ENCODE data around the gene CCDC194. TPM values are rescaled to one million over a fixed set of nuclear protein-coding genes. Genes with fewer than 3 reads are reported as not detected.

The CCDC194 gene
- total and polyA plus RNA-seq, 4 donors: 0.12 to 0.50 TPM; not detected in 2

DNA sequence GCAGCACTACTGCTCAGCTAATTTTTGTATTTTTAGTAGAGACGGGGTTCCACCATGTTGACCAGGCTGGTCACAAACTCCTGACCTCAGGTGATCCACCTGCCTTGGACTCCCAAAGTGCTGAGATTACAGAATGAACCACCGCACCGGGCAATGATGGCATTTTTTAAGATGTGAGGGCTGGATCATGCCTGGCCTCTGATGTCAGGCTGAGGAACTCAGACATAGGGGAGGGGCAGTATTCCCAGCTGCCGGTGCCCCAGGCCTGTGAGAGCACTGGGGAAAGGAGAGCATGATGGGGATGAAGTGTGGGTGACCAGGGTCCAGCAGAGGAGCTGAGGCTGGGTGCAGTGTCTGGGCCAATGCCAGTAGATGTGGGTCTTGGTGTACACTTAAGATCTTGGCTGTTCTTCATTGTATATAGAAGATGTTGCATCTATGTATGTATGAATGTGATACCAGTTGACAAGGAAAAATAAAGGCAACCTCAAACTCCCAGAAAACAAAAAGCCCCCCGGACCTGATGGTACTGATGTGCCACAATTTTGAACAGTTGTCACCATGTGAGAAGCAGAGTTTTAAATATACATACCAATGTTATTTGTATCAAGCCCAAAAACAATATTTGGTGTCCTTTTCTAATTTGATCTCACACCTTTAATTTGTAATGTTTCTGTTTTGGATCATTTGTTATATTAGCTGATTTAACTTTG lies 13.4 kb downstream of the CCDC194 start:
- no peak overlapping the region for H3K4me3 ChIP-seq (ENCODE audit: low read depth in 1 of 3, low read length in 3 of 3)
- TF ChIP-seq, protein P1, sequence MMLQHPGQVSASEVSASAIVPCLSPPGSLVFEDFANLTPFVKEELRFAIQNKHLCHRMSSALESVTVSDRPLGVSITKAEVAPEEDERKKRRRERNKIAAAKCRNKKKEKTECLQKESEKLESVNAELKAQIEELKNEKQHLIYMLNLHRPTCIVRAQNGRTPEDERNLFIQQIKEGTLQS (IDR thresholded peaks at IDR 0.05): no peak
- TF ChIP-seq HNF4A (conservative IDR thresholded peaks at IDR 0.05): no peak
- TF ChIP-seq, protein P2, sequence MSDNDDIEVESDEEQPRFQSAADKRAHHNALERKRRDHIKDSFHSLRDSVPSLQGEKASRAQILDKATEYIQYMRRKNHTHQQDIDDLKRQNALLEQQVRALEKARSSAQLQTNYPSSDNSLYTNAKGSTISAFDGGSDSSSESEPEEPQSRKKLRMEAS (IDR thresholded peaks at IDR 0.05): no peak
- TF ChIP-seq YY1 (IDR thresholded peaks at IDR 0.05): no peak
- TF ChIP-seq JUND (IDR thresholded peaks at IDR 0.05): no peak
- no peak for TF ChIP-seq EGR1 (IDR thresholded peaks at IDR 0.05; ENCODE audit: low read depth in 2 of 2)
- TF ChIP-seq, protein P3, sequence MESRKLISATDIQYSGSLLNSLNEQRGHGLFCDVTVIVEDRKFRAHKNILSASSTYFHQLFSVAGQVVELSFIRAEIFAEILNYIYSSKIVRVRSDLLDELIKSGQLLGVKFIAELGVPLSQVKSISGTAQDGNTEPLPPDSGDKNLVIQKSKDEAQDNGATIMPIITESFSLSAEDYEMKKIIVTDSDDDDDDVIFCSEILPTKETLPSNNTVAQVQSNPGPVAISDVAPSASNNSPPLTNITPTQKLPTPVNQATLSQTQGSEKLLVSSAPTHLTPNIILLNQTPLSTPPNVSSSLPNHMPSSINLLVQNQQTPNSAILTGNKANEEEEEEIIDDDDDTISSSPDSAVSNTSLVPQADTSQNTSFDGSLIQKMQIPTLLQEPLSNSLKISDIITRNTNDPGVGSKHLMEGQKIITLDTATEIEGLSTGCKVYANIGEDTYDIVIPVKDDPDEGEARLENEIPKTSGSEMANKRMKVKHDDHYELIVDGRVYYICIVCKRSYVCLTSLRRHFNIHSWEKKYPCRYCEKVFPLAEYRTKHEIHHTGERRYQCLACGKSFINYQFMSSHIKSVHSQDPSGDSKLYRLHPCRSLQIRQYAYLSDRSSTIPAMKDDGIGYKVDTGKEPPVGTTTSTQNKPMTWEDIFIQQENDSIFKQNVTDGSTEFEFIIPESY (IDR thresholded peaks at IDR 0.05): no peak
- no peak for TF ChIP-seq SP1 (IDR thresholded peaks at IDR 0.05)
- no peak for TF ChIP-seq RAD21 (IDR thresholded peaks at IDR 0.05)
- no peaks in the 10 kb centered on the region for H3K9me3 ChIP-seq (ENCODE audit: control insufficient read depth in 4 of 4, low read length in 3 of 4)
- DNase-seq (ENCODE audit: low spot score): no peak
- H3K4me1 ChIP-seq (ENCODE audit: control insufficient read depth in 4 of 4, insufficient read depth in 4 of 4, low read length in 3 of 4): peaks cover 0 to 3% (median 0%) of the 10 kb centered on the region in 4 donors
- H3K27ac ChIP-seq (ENCODE audit: low read depth in 1 of 2, low read length in 2 of 2): no peak overlapping the region
- no peaks in the 10 kb centered on the region for H3K27me3 ChIP-seq (ENCODE audit: control insufficient read depth in 4 of 4, insufficient read depth in 4 of 4, low read length in 3 of 4)
- 96% methylated on average over 5 of the region's 5 CpGs for WGBS
- H3K9ac ChIP-seq (ENCODE audit: low read depth in 1 of 2, low read length in 2 of 2): no peak overlapping the region
- no peaks in the 10 kb centered on the region for H3K36me3 ChIP-seq (ENCODE audit: control insufficient read depth in 4 of 4, insufficient read depth in 3 of 4, low read depth in 1 of 4, low read length in 3 of 4)

DNA sequence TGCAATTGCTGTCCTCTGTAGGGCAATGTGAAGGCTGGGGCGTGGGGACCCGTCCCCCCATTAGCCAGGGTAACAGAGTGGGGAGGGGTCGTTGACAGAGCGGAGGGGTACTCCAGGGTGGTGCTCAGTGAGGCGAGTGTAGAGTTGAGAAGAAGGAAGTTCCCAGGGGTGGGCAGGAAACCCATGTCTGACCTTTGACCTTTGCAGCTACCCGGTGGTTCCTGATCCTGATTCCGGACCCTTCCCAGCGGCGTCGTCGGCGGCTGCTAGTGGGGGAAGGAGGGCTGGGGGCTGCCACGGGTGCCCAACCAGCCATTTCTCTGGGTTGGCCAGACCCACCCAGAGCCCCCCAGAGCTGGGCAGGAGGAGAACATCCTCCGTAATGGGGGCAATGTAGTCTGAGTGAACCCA lies 14.8 kb downstream of the CCDC194 start:
- no peak overlapping the region for H3K9ac ChIP-seq (ENCODE audit: low read depth in 1 of 2, low read length in 2 of 2)
- DNase-seq (ENCODE audit: low spot score): no peak
- WGBS: 49% methylated on average over 14 of the region's 14 CpGs
- H3K4me3 ChIP-seq (ENCODE audit: low read depth in 1 of 3, low read length in 3 of 3): no peak overlapping the region
- peaks cover 0 to 3% (median 0%) of the 10 kb centered on the region in 4 donors for H3K4me1 ChIP-seq (ENCODE audit: control insufficient read depth in 4 of 4, insufficient read depth in 4 of 4, low read length in 3 of 4)
- no peak for TF ChIP-seq GABPA (IDR thresholded peaks at IDR 0.05 in 1 of 2, conservative IDR thresholded peaks at IDR 0.05 in 1 of 2)
- TF ChIP-seq HNF4A (conservative IDR thresholded peaks at IDR 0.05): no peak
- no peak for TF ChIP-seq FOXA2 (IDR thresholded peaks at IDR 0.05)
- TF ChIP-seq JUND (IDR thresholded peaks at IDR 0.05): no peak
- TF ChIP-seq NR2F2 (IDR thresholded peaks at IDR 0.05): peak; percentile 68
- TF ChIP-seq, protein P1 (IDR thresholded peaks at IDR 0.05): no peak
- H3K27ac ChIP-seq (ENCODE audit: low read depth in 1 of 2, low read length in 2 of 2): no peak overlapping the region
- no peaks in the 10 kb centered on the region for H3K27me3 ChIP-seq (ENCODE audit: control insufficient read depth in 4 of 4, insufficient read depth in 4 of 4, low read length in 3 of 4)
- no peaks in the 10 kb centered on the region for H3K9me3 ChIP-seq (ENCODE audit: control insufficient read depth in 4 of 4, low read length in 3 of 4)
- H3K36me3 ChIP-seq (ENCODE audit: control insufficient read depth in 4 of 4, insufficient read depth in 3 of 4, low read depth in 1 of 4, low read length in 3 of 4): no peaks in the 10 kb centered on the region

DNA sequence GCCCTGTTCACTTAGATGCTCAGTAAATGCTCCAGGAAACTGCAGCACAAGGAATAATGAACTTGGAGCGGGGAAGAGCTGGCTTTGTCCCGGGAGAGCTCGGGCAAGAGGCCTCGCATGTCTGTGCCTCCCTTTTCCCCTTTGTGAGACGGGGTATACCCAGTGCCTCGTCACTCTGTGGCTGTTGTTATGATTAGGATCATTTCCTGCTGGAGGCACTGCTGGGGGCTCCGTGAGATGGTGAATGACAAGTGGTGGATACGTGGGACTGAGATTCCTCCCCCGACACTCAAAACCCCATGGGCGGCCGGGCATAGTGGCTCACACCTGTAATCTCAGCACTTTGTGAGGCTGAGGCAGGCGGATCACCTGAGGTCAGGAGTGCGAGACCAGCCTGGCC lies 15.7 kb downstream of the CCDC194 start:
- Histone ChIP-seq H3K27me3 (ENCODE audit: control insufficient read depth in 4 of 4, insufficient read depth in 4 of 4, low read length in 3 of 4) (no peaks in the 10 kb centered on the region), H3K27ac (ENCODE audit: low read depth in 1 of 2, low read length in 2 of 2) (no peak overlapping the region), H3K9me3 (ENCODE audit: control insufficient read depth in 4 of 4, low read length in 3 of 4) (no peaks in the 10 kb centered on the region), H3K4me3 (ENCODE audit: low read depth in 1 of 3, low read length in 3 of 3) (no peak overlapping the region), H3K4me1 (ENCODE audit: control insufficient read depth in 4 of 4, insufficient read depth in 4 of 4, low read length in 3 of 4) (peaks cover 0 to 3% (median 0%) of the 10 kb centered on the region in 4 donors), H3K36me3 (ENCODE audit: control insufficient read depth in 4 of 4, insufficient read depth in 3 of 4, low read depth in 1 of 4, low read length in 3 of 4) (no peaks in the 10 kb centered on the region), H3K9ac (ENCODE audit: low read depth in 1 of 2, low read length in 2 of 2) (no peak overlapping the region)
- WGBS: 71% methylated on average over 13 of the region's 13 CpGs
- no peak for TF ChIP-seq TAF1 (conservative IDR thresholded peaks at IDR 0.05)
- TF ChIP-seq YY1 (IDR thresholded peaks at IDR 0.05): no peak
- TF ChIP-seq FOXA2 (IDR thresholded peaks at IDR 0.05): no peak
- TF ChIP-seq EGR1 (IDR thresholded peaks at IDR 0.05; ENCODE audit: low read depth in 2 of 2): no peak
- TF ChIP-seq JUND (IDR thresholded peaks at IDR 0.05): no peak
- no peak for TF ChIP-seq HNF4A (conservative IDR thresholded peaks at IDR 0.05)
- no peak for TF ChIP-seq HNF4G (IDR thresholded peaks at IDR 0.05)
- TF ChIP-seq, protein P3 (IDR thresholded peaks at IDR 0.05): no peak
- no peak for TF ChIP-seq GABPA (IDR thresholded peaks at IDR 0.05 in 1 of 2, conservative IDR thresholded peaks at IDR 0.05 in 1 of 2)
- TF ChIP-seq FOXA1 (IDR thresholded peaks at IDR 0.05): no peak
- TF ChIP-seq, protein P4, sequence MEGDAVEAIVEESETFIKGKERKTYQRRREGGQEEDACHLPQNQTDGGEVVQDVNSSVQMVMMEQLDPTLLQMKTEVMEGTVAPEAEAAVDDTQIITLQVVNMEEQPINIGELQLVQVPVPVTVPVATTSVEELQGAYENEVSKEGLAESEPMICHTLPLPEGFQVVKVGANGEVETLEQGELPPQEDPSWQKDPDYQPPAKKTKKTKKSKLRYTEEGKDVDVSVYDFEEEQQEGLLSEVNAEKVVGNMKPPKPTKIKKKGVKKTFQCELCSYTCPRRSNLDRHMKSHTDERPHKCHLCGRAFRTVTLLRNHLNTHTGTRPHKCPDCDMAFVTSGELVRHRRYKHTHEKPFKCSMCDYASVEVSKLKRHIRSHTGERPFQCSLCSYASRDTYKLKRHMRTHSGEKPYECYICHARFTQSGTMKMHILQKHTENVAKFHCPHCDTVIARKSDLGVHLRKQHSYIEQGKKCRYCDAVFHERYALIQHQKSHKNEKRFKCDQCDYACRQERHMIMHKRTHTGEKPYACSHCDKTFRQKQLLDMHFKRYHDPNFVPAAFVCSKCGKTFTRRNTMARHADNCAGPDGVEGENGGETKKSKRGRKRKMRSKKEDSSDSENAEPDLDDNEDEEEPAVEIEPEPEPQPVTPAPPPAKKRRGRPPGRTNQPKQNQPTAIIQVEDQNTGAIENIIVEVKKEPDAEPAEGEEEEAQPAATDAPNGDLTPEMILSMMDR (IDR thresholded peaks at IDR 0.05; ENCODE audit: low read depth, low read length, missing input control): no peak
- TF ChIP-seq RXRA (IDR thresholded peaks at IDR 0.05): no peak
- no peak for DNase-seq (ENCODE audit: low spot score)
